ENCODE measurements around the gene RFX2. TPM values are rescaled to one million over a fixed set of nuclear protein-coding genes. Genes with fewer than 3 reads are reported as not detected.

The RFX2 gene
- total RNA-seq, 2 experiments from 2014 or later = 10.1 to 10.4 TPM

- CTCF ChIA-PET = interaction anchor here (1.3 kb wide), 1 partner anchor 22 kb away, joined by 3 read pairs; no protein-coding TSS in a partner anchor
- no peak overlapping the region for H3K27ac Mint-ChIP-seq
These were observed 110.0 kb downstream of the RFX2 start for GRCh38 chr19:6000228-6000847.

DNA sequence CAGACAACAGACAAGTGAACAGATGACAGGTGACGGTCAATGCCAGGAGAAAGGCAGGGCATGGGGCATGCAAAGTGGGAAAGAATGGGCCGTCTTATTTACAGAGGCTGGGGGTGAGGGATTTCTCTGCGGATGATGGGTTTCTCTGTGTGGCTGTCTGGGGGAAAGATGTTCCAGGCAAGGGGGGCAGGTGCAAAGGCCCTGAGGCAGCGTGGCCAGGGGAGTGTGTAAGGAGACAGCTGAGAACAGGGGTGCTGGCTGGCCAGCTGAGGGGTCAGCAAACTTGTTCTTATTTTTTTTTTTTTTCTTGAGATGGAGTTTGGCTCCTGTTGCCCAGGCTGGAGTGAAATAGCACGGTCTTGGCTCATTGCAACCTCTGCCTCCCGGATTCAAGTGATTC lies 110.6 kb downstream of the RFX2 start:
- H3K9me3 Mint-ChIP-seq = no peaks in the 10 kb centered on the region
- DNase-seq = no peak
- no peaks in the 10 kb centered on the region for H3K4me1 Mint-ChIP-seq
- no peaks in the 10 kb centered on the region for H3K27me3 Mint-ChIP-seq
- H3K36me3 Mint-ChIP-seq (ENCODE audit: low read depth) = no peaks in the 10 kb centered on the region
- ChIA-PET POLR2A (no interaction called here), CTCF (interaction anchor here (1.3 kb wide), 1 partner anchor 22 kb away, joined by 3 read pairs; no protein-coding TSS in a partner anchor)
- no peak overlapping the region for H3K27ac Mint-ChIP-seq
- H3K4me3 Mint-ChIP-seq = no peak overlapping the region

More at GRCh38 chr19:6000228-6000847, 110.0 kb downstream of the RFX2 start:
- H3K36me3 Mint-ChIP-seq (ENCODE audit: low read depth) = no peaks in the 10 kb centered on the region
- no peak overlapping the region for H3K4me3 Mint-ChIP-seq
- no peaks in the 10 kb centered on the region for H3K9me3 Mint-ChIP-seq
- H3K27me3 Mint-ChIP-seq = no peaks in the 10 kb centered on the region
- no peaks in the 10 kb centered on the region for H3K4me1 Mint-ChIP-seq
- no peak for DNase-seq
- POLR2A ChIA-PET = no interaction called here

- no peaks in the 10 kb centered on the region for H3K9me3 Mint-ChIP-seq
These were observed 112.9 kb downstream of the RFX2 start for GRCh38 chr19:5997371-5997770.

DNA sequence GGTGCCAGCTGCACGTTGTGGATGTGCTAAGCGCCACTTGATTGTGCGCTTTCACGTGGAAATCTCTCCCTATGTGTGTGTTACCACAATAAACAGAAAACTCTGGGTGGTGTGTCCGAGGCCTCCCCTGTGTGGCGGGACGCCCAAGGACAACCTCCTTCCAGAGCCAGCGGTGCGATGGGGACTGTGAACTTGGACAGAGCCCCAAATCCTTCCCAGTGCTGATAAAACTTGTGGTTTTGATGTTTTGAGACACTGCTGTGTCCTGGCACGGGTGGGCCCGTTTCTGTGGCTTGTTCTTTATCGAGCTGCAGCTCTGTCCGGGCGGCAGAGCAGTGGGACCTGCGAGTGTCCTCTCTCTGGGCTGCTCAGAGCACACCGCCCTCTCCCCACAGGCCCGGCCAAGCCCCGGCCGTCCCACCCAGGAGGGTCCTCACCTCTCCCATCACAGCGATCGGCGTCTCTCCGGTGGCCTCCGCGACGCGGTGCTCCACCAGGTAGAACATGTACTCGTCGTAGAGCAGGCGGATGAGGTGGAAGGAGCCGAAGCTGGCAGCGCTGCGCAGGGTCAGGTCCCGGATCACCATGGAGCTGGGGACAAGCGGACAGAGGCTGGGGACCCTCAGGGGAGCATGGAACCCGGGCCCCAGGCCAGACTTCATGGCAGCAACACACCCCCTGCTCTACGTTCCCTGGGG lies 113.5 kb downstream of the RFX2 start:
- no peaks in the 10 kb centered on the region for H3K36me3 Mint-ChIP-seq (ENCODE audit: low read depth)
- CTCF ChIA-PET = no interaction called here
- H3K4me3 Mint-ChIP-seq = no peak overlapping the region
- POLR2A ChIA-PET = no interaction called here
- no peaks in the 10 kb centered on the region for H3K4me1 Mint-ChIP-seq
- no peaks in the 10 kb centered on the region for H3K9me3 Mint-ChIP-seq
- no peak overlapping the region for H3K27ac Mint-ChIP-seq
- no peaks in the 10 kb centered on the region for H3K27me3 Mint-ChIP-seq
- DNase-seq = no peak

More at GRCh38 chr19:5997371-5997770, 112.9 kb downstream of the RFX2 start:
- Mint-ChIP-seq H3K4me1 (no peaks in the 10 kb centered on the region), H3K27ac (no peak overlapping the region), H3K36me3 (ENCODE audit: low read depth) (no peaks in the 10 kb centered on the region), H3K4me3 (no peak overlapping the region), H3K27me3 (no peaks in the 10 kb centered on the region)
- CTCF ChIA-PET = interaction anchor here (1.2 kb wide), 1 partner anchor 9 kb away, joined by 3 read pairs; no protein-coding TSS in a partner anchor
- POLR2A ChIA-PET = no interaction called here
- no peak for DNase-seq

- no peaks in the 10 kb centered on the region for H3K36me3 Mint-ChIP-seq (ENCODE audit: low read depth)
- H3K4me3 Mint-ChIP-seq = no peak overlapping the region
- ChIA-PET CTCF (no interaction called here), POLR2A (no interaction called here)
- no peaks in the 10 kb centered on the region for H3K9me3 Mint-ChIP-seq
- DNase-seq = no peak
- H3K27ac Mint-ChIP-seq = no peak overlapping the region
- no peaks in the 10 kb centered on the region for H3K4me1 Mint-ChIP-seq
- no peaks in the 10 kb centered on the region for H3K27me3 Mint-ChIP-seq
These were observed 114.2 kb downstream of the RFX2 start for GRCh38 chr19:5996102-5996501.

GRCh38 chr19:5995606-5996005 lies 114.7 kb downstream of the RFX2 start:
- no peak overlapping the region for H3K27ac Mint-ChIP-seq
- no peaks in the 10 kb centered on the region for H3K27me3 Mint-ChIP-seq
- ChIA-PET CTCF (no interaction called here), POLR2A (no interaction called here)
- H3K4me3 Mint-ChIP-seq = no peak overlapping the region
- no peak for DNase-seq
- no peaks in the 10 kb centered on the region for H3K9me3 Mint-ChIP-seq
- H3K36me3 Mint-ChIP-seq (ENCODE audit: low read depth) = no peaks in the 10 kb centered on the region
- H3K4me1 Mint-ChIP-seq = no peaks in the 10 kb centered on the region

DNA sequence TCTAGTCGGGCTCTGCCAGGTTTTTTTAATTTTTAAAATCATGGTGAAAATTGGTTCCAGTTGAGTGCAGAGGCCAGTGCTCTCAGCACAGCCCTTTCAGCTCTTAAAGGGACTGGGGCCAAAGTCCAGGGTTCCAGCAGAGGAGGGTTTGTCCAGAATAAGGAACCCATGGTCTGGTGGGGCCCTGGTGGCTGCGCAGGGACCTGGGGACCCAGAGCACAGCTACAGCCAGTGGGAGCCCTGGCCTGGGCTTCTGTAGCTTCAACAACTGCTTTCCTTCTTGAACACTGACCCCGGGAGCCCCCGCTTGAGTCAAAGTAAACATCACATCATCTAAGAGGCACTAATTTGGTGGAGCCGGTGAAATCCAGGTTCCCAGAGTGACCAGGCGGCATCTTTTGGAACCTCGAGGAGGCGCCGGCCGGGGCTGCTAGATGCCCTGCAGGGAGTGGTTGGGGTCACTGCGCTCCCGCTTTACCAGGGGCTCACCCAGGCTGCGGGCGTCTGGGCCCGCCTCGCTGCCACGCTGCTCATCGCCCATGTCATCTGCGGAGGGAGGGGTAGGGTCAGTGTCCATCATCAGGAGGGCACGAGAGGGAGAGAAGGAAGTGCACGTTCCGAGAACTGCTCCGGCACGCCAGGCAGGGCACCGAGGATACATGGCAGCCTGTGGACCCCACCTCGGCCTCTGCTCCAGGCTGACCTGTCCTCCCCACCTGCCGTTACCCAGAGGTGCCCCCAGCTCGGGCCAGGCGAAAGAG lies 115.7 kb downstream of the RFX2 start:
- no peak for DNase-seq
- Mint-ChIP-seq H3K4me1 (peaks cover 1% of the 10 kb centered on the region), H3K9me3 (no peaks in the 10 kb centered on the region), H3K27me3 (no peaks in the 10 kb centered on the region), H3K4me3 (no peak overlapping the region), H3K36me3 (ENCODE audit: low read depth) (no peaks in the 10 kb centered on the region), H3K27ac (no peak overlapping the region)
- POLR2A ChIA-PET = no interaction called here
- CTCF ChIA-PET = interaction anchor here (1.4 to 2.3 kb wide), 2 partner anchors 11 to 28 kb away, joined by 3 to 6 read pairs; no protein-coding TSS in a partner anchor

GRCh38 chr19:5993648-5994358 lies 116.5 kb downstream of the RFX2 start:
- no peak overlapping the region for H3K27ac Mint-ChIP-seq
- no peaks in the 10 kb centered on the region for H3K36me3 Mint-ChIP-seq (ENCODE audit: low read depth)
- ChIA-PET POLR2A (no interaction called here), CTCF (interaction anchor here (1.4 to 2.3 kb wide), 2 partner anchors 10 to 29 kb away, joined by 3 to 6 read pairs; no protein-coding TSS in a partner anchor)
- peaks cover 2% of the 10 kb centered on the region for H3K4me1 Mint-ChIP-seq
- no peaks in the 10 kb centered on the region for H3K27me3 Mint-ChIP-seq
- no peak for DNase-seq
- no peaks in the 10 kb centered on the region for H3K9me3 Mint-ChIP-seq
- no peak overlapping the region for H3K4me3 Mint-ChIP-seq

DNA sequence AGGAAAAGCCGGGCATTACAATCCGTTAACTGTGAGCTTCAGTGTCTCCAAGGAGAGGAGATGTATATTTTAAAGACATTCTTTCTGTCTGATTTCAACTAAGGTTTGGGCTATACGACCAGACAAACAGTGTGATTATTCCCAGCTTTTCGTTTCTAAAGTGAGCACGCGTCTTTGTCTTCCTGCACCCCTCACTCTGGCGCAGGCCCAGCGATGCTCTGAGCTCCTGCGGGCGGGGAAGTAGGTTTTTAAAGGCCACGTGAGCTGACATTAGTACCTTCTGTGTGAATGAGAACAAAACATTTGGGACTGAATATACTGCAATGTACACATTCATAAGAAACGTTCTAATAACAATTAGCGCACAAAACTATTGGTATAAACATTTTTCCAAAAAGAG lies 117.1 kb downstream of the RFX2 start:
- POLR2A ChIA-PET = no interaction called here
- CTCF ChIA-PET = interaction anchor here (0.6 to 2.3 kb wide), 2 partner anchors 29 to 712 kb away, joined by 5 to 6 read pairs; no protein-coding TSS in a partner anchor

DNA sequence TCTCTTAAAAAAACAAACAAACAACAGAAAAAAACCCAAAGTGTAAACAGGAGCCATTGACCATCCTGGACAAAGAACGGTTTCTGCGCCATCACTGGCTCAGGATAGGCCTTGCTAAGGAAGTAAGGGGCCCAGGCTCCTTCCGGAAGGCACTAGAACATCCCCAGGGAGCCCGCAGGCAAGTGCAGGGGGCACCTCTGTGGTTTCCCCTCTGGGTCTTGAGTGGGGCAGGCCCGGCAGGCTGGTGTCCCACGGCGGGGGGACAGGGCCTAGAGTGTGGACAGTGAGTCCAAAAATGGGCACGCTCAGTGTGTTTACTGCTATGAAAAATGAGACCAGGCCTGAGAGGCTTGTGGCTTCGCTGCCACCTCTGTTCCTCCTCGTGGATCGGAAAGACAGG lies 117.5 kb downstream of the RFX2 start:
- no peak overlapping the region for H3K27ac Mint-ChIP-seq
- no peaks in the 10 kb centered on the region for H3K36me3 Mint-ChIP-seq (ENCODE audit: low read depth)
- DNase-seq = no peak
- H3K4me1 Mint-ChIP-seq = peaks cover 6% of the 10 kb centered on the region
- no peaks in the 10 kb centered on the region for H3K9me3 Mint-ChIP-seq
- POLR2A ChIA-PET = no interaction called here
- CTCF ChIA-PET = interaction anchor here (0.6 to 2.3 kb wide), 3 partner anchors 30 to 712 kb away, joined by 3 to 6 read pairs (median 5); no protein-coding TSS in a partner anchor
- no peaks in the 10 kb centered on the region for H3K27me3 Mint-ChIP-seq
- H3K4me3 Mint-ChIP-seq = no peak overlapping the region

More for the DNA sequence above, 117.1 kb downstream of the RFX2 start:
- Mint-ChIP-seq H3K27me3 (no peaks in the 10 kb centered on the region), H3K36me3 (ENCODE audit: low read depth) (no peaks in the 10 kb centered on the region), H3K4me1 (peaks cover 4% of the 10 kb centered on the region), H3K27ac (no peak overlapping the region), H3K4me3 (no peak overlapping the region), H3K9me3 (no peaks in the 10 kb centered on the region)
- DNase-seq = no peak

- ChIA-PET CTCF (interaction anchor here (1.2 to 2.1 kb wide), 2 partner anchors 12 to 37 kb away, joined by 3 to 5 read pairs; no protein-coding TSS in a partner anchor), POLR2A (no interaction called here)
- no peak overlapping the region for H3K27ac Mint-ChIP-seq
- H3K27me3 Mint-ChIP-seq = no peaks in the 10 kb centered on the region
- H3K9me3 Mint-ChIP-seq = no peaks in the 10 kb centered on the region
- H3K4me1 Mint-ChIP-seq = peaks cover 14% of the 10 kb centered on the region
- DNase-seq = no peak
- no peak overlapping the region for H3K4me3 Mint-ChIP-seq
- H3K36me3 Mint-ChIP-seq (ENCODE audit: low read depth) = no peaks in the 10 kb centered on the region
These were observed 119.0 kb downstream of the RFX2 start for GRCh38 chr19:5991244-5991838.

GRCh38 chr19:5990289-5990797 lies 120.0 kb downstream of the RFX2 start:
- Mint-ChIP-seq H3K4me3 (no peak overlapping the region), H3K27me3 (no peaks in the 10 kb centered on the region), H3K36me3 (ENCODE audit: low read depth) (no peaks in the 10 kb centered on the region), H3K9me3 (no peaks in the 10 kb centered on the region), H3K4me1 (peaks cover 15% of the 10 kb centered on the region), H3K27ac (no peak overlapping the region)
- ChIA-PET CTCF (interaction anchor here (1.1 to 2.1 kb wide), 4 partner anchors 11 to 32 kb away, joined by 4 to 5 read pairs (median 4); no protein-coding TSS in a partner anchor), POLR2A (no interaction called here)
- DNase-seq = no peak
